Common myeloid progenitor, CD34-positive (primary cell): ENCODE measurements around the gene ACTG1.
A peak's percentile ranks its signal among the peaks of the same experiment; 100 is the strongest.

Experiments
- CTCF ChIA-PET: fragments of 350-600 bp; sonication (Branson Sonifier 250); formaldehyde crosslinking; loops from one replicate; lab custom pipeline; 2021; ENCODE audit warnings: antibody characterized with exemption; lab: Charles Lee
- POLR2A ChIA-PET: fragments of 350-600 bp; sonication (Branson Sonifier 250); formaldehyde crosslinking; loops from one replicate; lab custom pipeline; 2021; ENCODE audit warnings: antibody characterized with exemption; lab: Charles Lee
- DNase-seq, 3 donors: peaks; one replicate each; pipeline versions ENCODE4 v3.0.0 to v3.0.0-alpha.2; 2013
- H3K27ac ChIP-seq, 2 experiments: 1 replicate in 1 of 2; 2 replicates in 1 of 2; pipeline ENCODE4 v1.7.0; 2013; ENCODE audit warnings: inconsistent platforms in 2 of 2, low read length in 2 of 2, mild to moderate bottlenecking in 2 of 2, low read depth in 1 of 2, moderate library complexity in 1 of 2; ENCODE audit not compliant: severe bottlenecking in 2 of 2, insufficient read depth in 1 of 2, poor library complexity in 1 of 2
- H3K27me3 ChIP-seq, 5 experiments: replicated peaks in 2 of 5; 1 replicate in 3 of 5; 2 replicates in 2 of 5; pipeline versions ENCODE4 v1.6.1 to v1.7.0; 2013; ENCODE audit warnings: low read length in 4 of 5, mild to moderate bottlenecking in 2 of 5, moderate library complexity in 2 of 5, inconsistent platforms in 1 of 5; ENCODE audit not compliant: insufficient read depth in 5 of 5, control insufficient read depth in 4 of 5
- H3K36me3 ChIP-seq, 4 experiments: 1 replicate in 2 of 4; 2 replicates in 2 of 4; pipeline versions ENCODE4 v1.6.1 to v1.7.0; 2013; ENCODE audit warnings: low read length in 3 of 4, control low read depth in 1 of 4, mild to moderate bottlenecking in 1 of 4; ENCODE audit not compliant: control insufficient read depth in 4 of 4, insufficient read depth in 4 of 4
- H3K4me1 ChIP-seq, 4 experiments: 1 replicate in 3 of 4; 2 replicates in 1 of 4; pipeline versions ENCODE4 v1.6.1 to v1.7.1; 2013; ENCODE audit warnings: low read length in 3 of 4, mild to moderate bottlenecking in 3 of 4, control low read depth in 1 of 4, inconsistent platforms in 1 of 4, moderate library complexity in 1 of 4; ENCODE audit not compliant: control insufficient read depth in 4 of 4, insufficient read depth in 4 of 4; ENCODE audit errors: control extremely low read depth in 1 of 4
- H3K4me3 ChIP-seq, 7 experiments: 1 replicate in 4 of 7; 2 replicates in 3 of 7; pipeline versions ENCODE4 v1.5.1 to v1.7.0; 2013; ENCODE audit warnings: mild to moderate bottlenecking in 7 of 7, low read length in 6 of 7, moderate library complexity in 6 of 7, inconsistent platforms in 2 of 7, low read depth in 2 of 7, control low read depth in 1 of 7; ENCODE audit not compliant: insufficient read depth in 4 of 7, control insufficient read depth in 1 of 7; ENCODE audit errors: extremely low read depth in 1 of 7
- H3K9me3 ChIP-seq, 5 experiments: 1 replicate in 4 of 5; 2 replicates in 1 of 5; pipeline versions ENCODE4 v1.6.1 to v1.7.1; 2013; ENCODE audit warnings: low read length in 4 of 5, mild to moderate bottlenecking in 2 of 5, inconsistent platforms in 1 of 5, low read depth in 1 of 5, moderate library complexity in 1 of 5; ENCODE audit not compliant: control insufficient read depth in 4 of 5, insufficient read depth in 2 of 5; ENCODE audit errors: control extremely low read depth in 1 of 5
- WGBS: methylation state at CpG from one replicate; pipeline ENCODE4 v1.1.5; 2013; ENCODE audit not compliant: insufficient coverage; 5-methylcytosine and 5-hydroxymethylcytosine counted together

ACTG1 gene

GRCh38 chr17:81513753-81514488, 1.3 kb upstream of the ACTG1 start:
- WGBS, result under 1% methylated on average over 57 of the region's 64 CpGs
- peak in 1 of 3 donors; percentile 56 for DNase-seq
- Histone ChIP-seq H3K4me3 (peak overlapping the region; percentile 39 to 91 (median 66)), H3K9me3 (no peaks in the 10 kb centered on the region), H3K4me1 (peaks cover 4 to 68% (median 62%) of the 10 kb centered on the region in 4 experiments), H3K36me3 (peaks cover 0 to 32% (median 20%) of the 10 kb centered on the region in 4 experiments), H3K27ac (peak overlapping the region in 1 of 2 experiments; percentile 66), H3K27me3 (peaks cover 0 to 6% (median 0%) of the 10 kb centered on the region in 5 experiments)
- CTCF ChIA-PET, result no interaction called here
- POLR2A ChIA-PET, result interaction anchor here (1.0 to 2.8 kb wide), 6 partner anchors 10 to 119 kb away, joined by 3 to 10 read pairs (median 4); partner anchors contain the start of gene BAHCC1

GRCh38 chr17:81513372-81513752, 763 bp upstream of the ACTG1 start:
- ChIA-PET POLR2A (interaction anchor here (0.7 to 2.8 kb wide), 7 partner anchors 10 to 119 kb away, joined by 3 to 10 read pairs (median 3); partner anchors contain the start of gene BAHCC1), CTCF (no interaction called here)
- WGBS, result 0% methylated on average over 15 of the region's 23 CpGs
- DNase-seq, result peak in 2 of 3 donors; percentile 79 to 84
- peaks cover 4 to 67% (median 58%) of the 10 kb centered on the region in 4 experiments for H3K4me1 ChIP-seq
- no peaks in the 10 kb centered on the region for H3K9me3 ChIP-seq
- H3K27me3 ChIP-seq, result peaks cover 0 to under 1% (median 0%) of the 10 kb centered on the region in 5 experiments
- peak overlapping the region in 1 of 2 experiments; percentile 66 for H3K27ac ChIP-seq
- H3K36me3 ChIP-seq, result peaks cover 0 to 36% (median 25%) of the 10 kb centered on the region in 4 experiments
- peak overlapping the region; percentile 39 to 91 (median 66) for H3K4me3 ChIP-seq

- no peaks in the 10 kb centered on the region for H3K27me3 ChIP-seq
- H3K36me3 ChIP-seq, result peaks cover 0 to 36% (median 25%) of the 10 kb centered on the region in 4 experiments
- ChIA-PET CTCF (interaction anchor here (1.1 to 2.0 kb wide), 2 partner anchors 14 to 27 kb away, joined by 3 to 6 read pairs; no protein-coding TSS in a partner anchor), POLR2A (interaction anchor here (0.6 to 2.8 kb wide), 5 partner anchors 14 to 314 kb away, joined by 3 to 10 read pairs (median 4); partner anchors contain the start of gene BAHCC1)
- DNase-seq, result no peak
- peak overlapping the region; percentile 40 to 79 for H3K27ac ChIP-seq
- no peaks in the 10 kb centered on the region for H3K9me3 ChIP-seq
- under 1% methylated on average over 52 of the region's 62 CpGs for WGBS
- peak overlapping the region; percentile 67 to 94 (median 90) for H3K4me3 ChIP-seq
- H3K4me1 ChIP-seq, result peaks cover 4 to 62% (median 57%) of the 10 kb centered on the region in 4 experiments
Observed at GRCh38 chr17:81511804-81512561, 616 bp downstream of the ACTG1 start.

GRCh38 chr17:81511554-81511803, 1.1 kb downstream of the ACTG1 start:
- H3K27me3 ChIP-seq, result no peaks in the 10 kb centered on the region
- peaks cover 4 to 62% (median 57%) of the 10 kb centered on the region in 4 experiments for H3K4me1 ChIP-seq
- no peaks in the 10 kb centered on the region for H3K9me3 ChIP-seq
- ChIA-PET CTCF (interaction anchor here (1.1 to 2.0 kb wide), 3 partner anchors 13 to 205 kb away, joined by 3 to 6 read pairs (median 3); no protein-coding TSS in a partner anchor), POLR2A (interaction anchor here (0.6 to 2.5 kb wide), 2 partner anchors 14 to 313 kb away, joined by 4 to 6 read pairs; no protein-coding TSS in a partner anchor)
- H3K27ac ChIP-seq, result peak overlapping the region; percentile 40 to 79
- peaks cover 0 to 36% (median 25%) of the 10 kb centered on the region in 4 experiments for H3K36me3 ChIP-seq
- H3K4me3 ChIP-seq, result peak overlapping the region; percentile 67 to 94 (median 90)
- WGBS, result 8% methylated on average over 9 of the region's 9 CpGs
- DNase-seq, result no peak

GRCh38 chr17:81510785-81511553, 1.6 kb downstream of the ACTG1 start:
- H3K36me3 ChIP-seq, result peaks cover 0 to 36% (median 25%) of the 10 kb centered on the region in 4 experiments
- H3K27ac ChIP-seq, result peak overlapping the region; percentile 40 to 79
- DNase-seq, result no peak
- peaks cover 4 to 59% (median 55%) of the 10 kb centered on the region in 4 experiments for H3K4me1 ChIP-seq
- H3K4me3 ChIP-seq, result peak overlapping the region; percentile 67 to 94 (median 90)
- no peaks in the 10 kb centered on the region for H3K9me3 ChIP-seq
- CTCF ChIA-PET, result interaction anchor here (0.9 to 2.0 kb wide), 5 partner anchors 13 to 205 kb away, joined by 3 to 6 read pairs (median 3); no protein-coding TSS in a partner anchor
- POLR2A ChIA-PET, result interaction anchor here (2.5 kb wide), 1 partner anchor 13 kb away, joined by 6 read pairs; no protein-coding TSS in a partner anchor
- no peaks in the 10 kb centered on the region for H3K27me3 ChIP-seq
- 9% methylated on average over 48 of the region's 48 CpGs for WGBS
